HPDE6-E6E7 (cell line): ENCODE measurements around the gene GRM4.

Experiments
- DNase-seq: peaks from one replicate; pipeline ENCODE4 v3.0.0; 2011; ENCODE audit warnings: missing footprints; ENCODE audit errors: extremely low spot score

The GRM4 gene

DNA sequence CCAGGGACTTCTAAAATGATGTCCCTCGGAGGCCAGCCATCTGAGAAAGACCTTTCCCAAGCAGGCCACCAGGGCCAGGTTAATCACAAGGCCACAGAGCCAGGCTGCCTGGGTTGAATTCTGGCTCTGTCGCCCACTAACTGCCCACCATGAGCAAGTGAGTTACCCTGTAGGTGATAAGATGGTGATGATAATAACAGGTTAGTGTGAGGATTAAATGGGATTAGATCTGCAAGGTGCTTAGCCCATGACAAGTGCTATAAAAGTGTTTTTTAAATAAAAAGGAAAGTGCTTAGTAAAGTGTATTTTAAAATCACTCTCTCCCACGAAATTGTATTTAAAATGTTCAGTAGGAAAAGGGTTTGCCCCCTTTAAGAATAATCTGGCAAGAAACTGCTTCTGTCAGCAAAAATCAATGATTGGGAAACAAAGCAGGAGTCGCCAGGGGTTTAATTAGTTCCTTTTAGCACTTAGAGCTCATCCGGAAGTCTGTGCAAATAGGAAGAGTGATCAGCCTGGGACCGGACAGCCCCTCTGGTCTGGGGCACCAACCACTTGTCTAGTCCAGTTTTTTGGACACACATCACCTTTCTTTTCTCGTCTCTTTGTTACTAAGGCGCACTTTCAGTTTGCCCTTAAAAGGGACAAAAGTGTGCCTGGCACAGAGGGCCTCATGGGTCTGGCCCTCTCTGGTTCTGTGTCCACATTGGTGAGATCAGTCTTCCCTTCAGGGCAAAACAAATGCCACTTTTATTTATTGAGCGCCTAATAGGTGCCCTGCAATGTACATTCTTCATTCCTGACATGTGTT lies 150.4 kb downstream of the GRM4 start:
- DNase-seq = no peak

DNA sequence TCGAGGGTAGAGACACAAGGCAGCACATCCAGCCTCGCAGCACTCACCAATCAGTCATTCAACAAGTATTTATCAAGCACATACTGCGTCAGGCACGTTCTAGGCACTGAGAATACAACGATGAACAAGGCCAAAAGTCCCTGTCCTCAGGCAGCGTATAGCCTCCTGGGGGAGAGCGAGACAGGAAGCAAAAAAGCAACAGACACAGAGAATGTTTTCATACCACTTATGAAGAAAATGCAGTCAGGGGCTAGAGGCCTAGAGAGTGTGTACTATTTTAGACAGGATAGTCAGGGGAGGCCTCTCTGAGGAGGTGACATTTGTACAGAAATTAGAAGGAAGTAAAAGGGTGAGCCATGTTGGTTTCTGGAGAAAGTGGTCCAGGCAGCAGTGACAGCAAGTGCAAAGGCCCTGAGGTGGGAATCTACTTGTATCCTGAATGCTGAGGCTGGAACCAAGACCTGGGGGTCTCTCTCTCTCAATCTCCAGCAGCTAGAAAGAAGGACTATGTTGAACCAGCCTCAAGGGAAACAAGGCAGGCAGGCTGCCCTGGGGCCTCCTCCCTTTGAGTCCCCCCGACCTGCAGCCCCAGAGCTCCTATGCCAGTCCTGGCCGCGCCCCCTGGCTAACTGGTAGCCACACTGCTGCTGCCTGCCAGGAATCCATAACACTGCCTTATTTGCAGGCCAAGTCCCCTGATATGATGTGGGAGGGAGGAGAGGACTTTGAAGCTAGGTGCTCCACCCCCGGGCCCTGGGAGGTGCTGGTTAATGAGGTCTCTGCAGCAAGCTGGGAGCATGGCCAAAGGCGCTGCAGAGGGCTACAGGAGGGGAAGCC lies 151.2 kb downstream of the GRM4 start:
- no peak for DNase-seq

DNA sequence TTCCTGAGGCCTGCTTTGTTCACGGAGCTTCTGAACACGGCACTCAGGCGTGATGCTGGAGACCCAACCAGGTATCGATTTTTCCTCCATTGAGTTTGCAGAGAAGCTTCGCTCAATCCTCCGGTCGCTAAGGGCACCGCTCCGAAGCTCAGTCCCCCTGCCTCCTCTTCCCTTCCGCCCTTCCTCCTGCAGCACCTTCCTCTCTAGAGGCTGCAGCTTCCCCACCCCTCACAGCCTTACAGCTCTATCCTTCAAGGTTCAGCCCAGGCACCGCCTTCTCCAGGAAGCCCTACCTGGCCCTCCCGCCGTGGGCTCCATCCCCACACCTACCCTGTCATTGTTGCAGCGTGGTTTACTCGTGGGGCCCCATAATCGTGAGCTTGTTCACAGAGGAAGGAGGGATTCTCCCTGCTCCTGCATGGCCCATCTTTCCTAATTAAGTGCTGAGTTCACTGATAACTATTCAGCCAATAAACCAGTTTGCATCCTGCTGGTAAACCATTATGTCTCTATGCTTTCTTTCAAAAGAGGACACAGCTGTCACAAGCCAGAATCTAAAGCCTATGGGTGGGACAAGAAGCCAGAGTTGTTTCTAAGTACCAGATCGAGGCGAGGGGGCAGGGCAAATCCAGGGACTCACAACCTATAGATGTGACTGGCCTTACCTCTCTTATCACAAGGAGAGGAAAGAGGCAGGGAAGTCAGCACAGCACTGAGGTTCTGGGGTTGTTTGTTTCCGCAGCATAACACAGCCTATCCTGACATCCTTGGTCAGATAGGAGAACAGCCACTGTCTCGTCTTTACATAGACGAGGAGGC lies 152.0 kb downstream of the GRM4 start:
- DNase-seq = no peak

DNA sequence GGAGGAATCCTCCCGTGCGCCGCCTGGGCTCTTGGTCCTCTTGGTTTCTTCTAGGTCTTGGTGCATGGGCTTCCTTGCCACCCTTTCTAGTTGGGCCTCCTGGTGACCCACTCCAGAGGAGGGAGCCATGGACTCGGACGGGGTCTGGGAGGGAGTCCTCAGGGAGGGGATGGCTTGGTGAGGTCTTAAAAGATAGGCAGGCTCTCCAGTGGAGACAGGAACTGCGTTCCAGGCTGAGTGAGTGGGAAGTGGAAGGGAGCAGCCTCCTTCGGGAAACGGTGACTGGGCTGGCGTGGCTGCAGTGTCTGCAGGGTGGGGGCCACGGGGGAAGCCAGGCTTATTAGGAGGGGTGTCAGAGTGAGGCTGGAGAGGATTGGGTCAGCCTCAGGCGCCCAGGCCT lies 152.8 kb downstream of the GRM4 start:
- DNase-seq = no peak

DNA sequence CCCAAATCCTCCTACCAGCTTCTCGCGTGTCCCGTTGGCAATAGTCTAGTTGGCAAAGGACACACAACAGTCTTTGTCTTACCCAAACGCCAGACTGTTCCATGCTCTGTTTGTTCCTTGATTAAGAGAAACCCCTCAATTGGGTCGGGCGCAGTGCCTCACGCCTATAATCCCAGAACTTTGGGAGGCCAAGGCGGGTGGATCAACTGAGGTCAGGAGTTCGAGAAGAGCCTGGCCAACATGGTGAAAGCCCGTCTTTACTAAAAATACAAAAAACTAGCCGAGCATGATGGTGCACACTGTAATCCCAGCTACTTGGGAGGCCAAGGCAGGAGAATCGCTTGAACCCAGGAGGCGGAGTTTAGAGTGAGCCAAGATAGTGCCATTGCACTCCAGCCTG lies 153.7 kb downstream of the GRM4 start:
- DNase-seq = no peak

DNA sequence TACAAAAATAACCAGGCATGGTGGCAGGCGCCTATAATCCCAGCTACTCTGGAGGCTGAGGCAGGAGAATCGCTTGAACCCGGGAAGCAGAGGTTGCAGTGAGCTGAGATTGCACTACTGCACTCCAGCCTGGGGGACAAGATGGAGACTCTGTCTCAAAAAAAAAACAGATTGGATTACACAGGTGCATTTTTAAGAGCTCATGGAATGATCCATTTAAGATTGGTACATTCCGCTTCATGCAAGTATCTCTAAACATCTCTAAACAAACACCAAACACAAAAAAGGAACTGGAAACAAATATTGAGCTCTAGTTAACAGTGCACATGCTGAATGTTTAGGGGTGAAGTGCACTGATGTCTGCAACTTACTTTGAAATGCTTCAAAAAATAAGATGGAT lies 154.3 kb downstream of the GRM4 start:
- DNase-seq = no peak

DNA sequence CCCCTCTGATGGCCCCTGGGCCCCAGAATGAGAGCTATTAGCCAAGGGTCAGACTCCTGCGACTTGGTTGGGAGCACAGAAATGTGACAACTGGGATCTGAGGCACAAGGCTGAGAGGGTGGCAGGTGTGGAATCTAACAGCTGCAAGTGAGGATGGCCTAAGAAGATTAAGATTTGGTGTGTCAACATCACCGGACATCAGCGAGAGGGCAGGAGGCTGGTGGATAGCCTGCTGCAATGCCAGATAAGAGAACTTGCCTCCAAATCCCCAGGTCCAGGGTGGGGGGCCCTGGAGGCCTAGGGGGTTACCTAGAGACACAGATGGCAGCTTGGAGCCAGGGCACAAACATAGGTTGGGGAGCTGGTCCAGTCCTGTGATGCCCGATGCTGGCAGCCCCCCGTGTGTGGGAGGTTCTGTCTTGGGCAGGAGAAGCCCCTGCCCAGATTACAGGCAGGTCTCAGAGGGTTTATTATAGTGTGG lies 155.8 kb downstream of the GRM4 start:
- no peak for DNase-seq

DNA sequence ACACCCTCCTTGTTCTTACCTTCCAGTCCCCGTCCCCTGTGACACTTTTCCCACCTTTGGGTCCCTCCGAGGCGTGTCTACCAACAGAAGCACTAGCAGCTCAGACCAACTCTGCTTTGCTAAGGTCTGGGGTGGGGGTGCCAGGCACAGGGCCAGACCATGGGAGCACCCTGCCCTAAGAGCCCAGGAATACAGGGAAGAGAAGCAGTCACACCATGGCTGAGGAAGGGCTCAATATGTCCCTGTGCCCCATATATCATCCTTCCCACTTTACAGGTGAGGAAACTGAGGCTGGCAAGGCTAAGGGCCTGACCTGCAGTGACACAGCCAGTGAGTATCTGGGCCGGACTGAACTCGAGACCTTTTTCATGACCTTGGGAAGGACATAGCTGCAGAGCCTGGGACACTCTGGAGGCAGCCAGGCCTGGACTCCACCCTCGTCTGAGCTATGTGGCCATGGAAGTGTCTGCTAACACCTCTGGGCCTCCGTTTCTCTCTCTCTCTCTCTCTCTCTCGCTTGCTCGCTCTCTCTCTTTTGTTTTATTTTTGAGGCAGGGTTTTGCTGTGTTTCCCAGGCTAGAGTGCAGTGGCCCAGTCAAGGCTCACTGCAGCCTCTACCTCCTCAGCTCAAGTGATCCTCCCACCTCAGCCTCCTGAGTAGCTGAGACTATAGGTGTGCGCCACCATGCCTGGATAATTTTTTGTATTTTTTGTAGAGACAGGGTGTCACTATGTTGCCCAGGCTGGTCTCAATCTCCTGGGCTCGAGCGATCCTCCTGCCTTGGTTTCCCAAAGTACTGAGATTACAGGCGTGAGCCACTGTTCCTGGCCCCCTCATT lies 156.7 kb downstream of the GRM4 start:
- DNase-seq = no peak

DNA sequence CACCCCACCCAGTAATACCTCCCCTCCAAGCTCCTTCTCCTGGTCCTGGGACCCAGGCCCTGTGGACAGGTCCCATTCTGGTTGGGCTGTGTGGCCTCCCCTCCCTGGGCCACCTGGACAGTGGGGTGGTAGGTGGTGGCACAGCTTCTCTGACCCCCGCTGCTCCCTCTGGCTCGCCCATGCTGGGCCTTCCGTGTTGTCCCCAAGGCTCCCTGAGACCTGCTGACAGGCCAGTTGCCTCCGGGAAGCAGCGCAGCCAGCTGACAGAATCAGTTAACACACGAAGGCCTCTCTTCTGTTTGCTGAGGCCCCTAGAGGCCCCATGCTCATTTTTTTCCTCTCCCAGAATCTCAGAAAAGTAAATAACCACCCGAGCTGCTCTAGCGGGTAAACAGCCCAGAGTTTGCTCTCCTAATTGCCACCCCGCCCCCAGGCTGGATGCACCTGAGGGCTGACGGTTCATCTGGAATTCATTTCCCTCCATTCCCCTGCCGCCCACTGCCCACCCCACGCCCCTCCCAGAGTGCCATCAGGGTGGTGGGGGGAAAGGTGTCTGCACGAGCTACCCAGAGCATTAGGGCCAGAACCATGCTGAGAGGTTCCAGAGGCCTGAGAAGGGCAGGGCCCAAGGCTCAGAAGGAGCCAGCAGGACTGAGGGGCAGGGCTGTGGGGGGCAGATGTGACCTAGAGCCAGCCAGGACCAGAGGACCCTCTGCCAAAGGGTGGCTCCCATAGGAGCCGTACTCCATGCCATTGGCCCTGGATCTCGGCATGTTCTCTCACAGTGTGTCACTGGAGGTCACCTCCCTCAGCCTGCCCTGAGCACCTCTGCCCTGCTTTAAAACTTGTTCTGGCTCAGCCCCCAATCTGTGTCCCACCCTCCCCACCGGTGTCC lies 157.5 kb downstream of the GRM4 start:
- no peak for DNase-seq

DNA sequence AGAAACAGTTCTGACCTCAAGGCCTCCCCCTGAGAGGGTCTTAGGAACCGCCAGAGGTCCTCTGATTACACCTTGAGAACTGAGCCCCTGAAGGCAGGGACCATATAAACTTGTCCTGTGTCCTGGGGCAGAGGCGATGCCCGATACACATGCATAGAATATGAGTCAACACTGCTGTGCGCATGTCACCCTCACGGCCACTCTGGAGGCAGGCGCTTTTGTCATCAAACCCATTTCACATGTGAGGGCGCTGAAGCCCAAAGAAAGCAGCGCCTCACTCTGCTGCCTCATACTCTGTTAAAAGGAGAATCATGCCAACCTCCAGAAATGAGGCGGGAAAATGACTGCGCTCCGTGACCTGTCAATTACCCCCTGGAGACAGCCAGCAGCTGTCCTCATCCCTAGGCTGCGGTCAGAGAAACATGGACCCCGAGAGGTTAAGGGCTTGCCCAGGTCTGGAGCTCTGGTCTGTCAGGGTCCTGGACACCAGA lies 158.3 kb downstream of the GRM4 start:
- no peak for DNase-seq

DNA sequence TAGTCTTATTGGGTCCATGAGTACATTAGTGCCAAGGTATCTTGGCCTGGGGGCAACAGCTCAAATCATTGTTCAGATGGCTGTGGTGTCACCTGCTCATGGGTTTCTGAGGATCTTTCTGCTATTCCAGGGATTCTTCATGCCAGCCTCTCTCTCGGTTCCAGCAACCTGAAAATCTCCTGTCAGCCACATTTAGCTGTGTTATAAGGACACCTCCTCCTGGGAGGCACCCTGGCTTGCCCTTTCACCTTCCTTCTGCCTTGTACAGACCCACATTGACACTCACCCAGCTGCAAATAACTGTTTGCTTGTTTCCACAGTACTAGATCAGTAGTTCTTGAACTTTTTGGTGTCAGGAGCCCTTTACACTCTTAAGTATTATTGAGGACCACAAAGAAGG lies 159.9 kb downstream of the GRM4 start:
- no peak for DNase-seq

DNA sequence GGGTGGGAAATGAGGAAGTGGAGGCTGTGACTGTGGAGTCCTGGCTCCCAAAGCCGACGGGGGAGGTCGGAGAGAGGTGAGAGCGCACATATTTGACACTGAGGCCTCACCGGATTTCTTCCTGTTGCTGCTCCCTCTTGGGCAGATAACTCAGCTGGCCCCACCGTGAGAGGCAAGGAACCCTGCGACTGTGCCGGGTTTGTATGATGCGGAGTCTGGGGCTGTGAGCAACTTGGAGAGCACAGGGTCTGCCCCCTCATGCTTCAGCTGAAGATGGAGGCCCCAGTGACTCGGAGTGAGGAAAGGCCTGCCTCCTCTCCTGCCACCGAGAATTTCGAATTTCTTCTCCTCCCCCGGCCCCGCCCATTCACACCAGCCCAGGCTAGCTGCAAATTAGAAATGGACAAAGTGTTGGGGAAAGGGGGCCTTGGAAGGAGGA lies 160.6 kb downstream of the GRM4 start:
- DNase-seq = no peak

DNA sequence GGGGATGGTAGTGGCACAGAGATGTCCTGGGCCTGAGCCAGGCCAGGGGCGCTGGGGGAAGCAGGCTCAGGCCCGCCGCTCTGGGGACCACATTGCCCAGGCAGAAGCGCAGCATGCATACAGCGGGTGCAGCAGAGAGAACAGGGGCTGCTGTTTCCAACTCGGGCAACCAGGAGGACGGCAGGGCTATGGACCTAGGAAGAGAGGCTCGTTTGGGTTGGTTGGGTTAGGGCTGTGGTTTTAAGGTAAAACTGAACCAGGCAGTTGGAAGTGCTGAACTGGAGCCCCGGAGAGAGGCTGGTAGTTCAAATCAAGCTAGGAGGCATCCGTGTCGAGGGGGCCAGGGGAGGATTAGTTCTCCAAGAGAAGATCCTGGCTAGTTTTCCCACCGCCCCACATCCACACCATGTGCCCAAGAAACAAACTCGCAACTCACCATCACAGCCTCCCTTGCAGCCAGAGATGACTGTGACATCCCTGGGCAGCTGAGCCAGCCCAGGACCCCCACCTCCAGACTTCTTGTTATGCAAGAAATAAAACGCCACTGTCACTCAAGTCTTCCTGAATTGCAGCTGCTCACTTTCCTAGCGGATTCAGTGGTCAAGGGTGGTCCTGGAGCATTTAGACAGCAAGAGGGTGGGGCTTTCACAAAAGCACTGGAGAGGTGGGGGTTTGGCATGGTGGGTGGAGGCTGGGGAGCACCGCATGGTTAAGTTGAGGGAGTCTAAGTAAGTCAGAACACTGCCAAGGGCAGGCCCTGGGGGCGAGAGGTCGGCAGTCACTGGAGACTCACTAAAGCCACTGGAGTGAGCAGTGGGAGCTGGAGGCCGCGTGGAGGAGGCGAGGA lies 161.2 kb downstream of the GRM4 start:
- no peak for DNase-seq

DNA sequence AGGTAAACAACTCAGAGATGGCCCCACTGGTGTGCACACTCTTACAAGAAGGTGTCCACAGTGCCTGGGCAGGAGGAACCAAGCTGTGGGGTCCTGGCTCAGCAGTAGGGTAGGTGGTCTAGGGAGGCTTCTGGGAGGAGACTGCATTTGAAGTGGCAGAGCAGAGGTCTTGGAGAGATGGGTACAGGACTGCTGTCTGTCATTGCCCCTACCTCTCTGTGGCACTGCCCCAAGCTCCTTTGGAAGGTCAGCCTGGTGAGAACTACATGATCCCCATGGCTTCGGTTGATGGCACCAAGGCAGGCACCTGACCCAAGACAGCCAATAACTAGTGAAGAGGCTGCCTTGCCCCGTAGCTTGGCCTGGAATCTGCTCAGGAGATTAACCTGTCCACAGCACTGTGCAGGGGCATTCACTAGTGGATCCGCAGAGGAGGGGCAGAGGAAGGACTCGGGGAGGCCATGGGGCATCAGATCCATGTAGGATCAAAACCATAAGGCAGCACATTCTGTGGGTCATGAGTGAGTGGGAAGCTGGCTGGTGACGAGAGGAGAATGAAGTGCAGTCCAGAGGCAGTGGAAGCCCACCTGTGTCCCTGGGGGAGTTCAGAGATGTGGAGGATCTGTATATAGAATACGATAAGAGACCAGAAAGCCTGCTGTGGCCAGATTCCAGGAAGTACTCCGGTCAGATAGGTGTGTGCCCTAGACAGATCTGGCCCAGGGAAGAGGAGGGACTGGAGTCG lies 162.0 kb downstream of the GRM4 start:
- no peak for DNase-seq

DNA sequence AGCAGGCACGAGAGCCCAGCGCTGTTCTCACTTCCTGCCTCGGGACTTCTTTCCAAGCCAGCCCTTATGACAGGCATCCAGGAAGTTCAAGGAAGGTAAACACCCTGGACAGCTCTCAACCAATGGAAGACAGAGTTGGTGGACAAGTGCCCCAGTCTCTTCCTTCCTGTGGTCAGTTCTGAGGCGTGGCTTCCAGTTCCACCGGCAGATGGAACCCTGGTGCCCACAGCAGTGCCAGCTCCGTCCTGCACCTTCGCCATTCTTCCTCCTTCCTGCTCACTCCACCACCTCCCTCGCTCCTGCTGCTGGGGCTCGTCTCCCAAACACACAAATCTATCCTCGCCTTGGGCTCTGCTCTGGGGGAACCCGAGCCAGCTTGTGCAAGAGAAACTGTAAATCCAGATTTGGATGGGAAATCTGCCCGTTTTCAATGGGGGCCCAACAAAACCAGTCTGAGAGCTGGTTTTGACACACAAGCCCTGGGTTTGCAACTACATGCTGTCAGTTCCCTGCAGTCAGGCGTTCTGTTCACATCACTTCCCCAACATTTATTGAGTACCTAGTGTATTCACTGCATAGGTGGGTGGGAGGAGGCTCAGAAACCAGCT lies 162.7 kb downstream of the GRM4 start:
- peak; percentile 29 for DNase-seq

DNA sequence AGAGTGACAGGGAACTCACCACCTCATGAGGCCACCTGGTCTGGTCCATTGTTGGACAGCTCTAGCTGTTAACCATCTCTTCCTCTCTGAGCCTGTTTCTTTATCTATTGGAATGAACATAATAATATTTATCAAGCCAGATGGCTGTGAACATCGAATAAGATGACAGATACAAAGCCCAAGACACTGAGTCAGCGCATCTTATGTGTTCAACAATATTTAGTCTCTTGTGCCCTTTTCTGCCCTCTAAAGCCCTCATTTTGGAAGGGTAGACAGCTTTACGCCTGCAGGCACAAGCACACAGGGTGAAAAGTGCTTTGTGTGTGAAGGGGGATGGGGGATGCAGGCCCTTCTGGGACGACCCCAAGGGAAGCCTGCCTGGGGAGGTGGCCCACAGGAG lies 164.0 kb downstream of the GRM4 start:
- no peak for DNase-seq

DNA sequence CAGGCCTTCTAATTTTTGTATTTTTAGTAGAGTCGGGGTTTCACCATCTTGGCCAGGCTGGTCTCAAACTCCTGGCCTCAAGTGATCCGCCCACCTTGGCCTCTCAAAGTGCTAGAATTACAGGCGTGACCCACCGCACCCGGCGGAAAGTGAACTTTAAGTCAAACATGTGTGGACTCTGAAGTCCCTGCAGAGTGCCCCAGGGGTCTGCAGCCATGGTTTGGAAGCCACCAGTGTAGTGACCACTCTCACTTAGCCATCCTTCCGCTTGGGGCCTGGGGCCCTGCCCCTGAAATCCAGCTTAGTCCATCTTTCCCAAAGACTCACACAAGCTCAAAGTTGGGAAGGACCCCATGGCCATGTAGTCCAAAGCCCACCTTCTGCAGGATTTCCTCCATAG lies 164.5 kb downstream of the GRM4 start:
- DNase-seq = no peak
